Pulmonary artery endothelial cell (primary cell): ENCODE measurements around the gene HAP1. TPM values are rescaled to one million over a fixed set of nuclear protein-coding genes. Genes with fewer than 3 reads are reported as not detected.

Experiments
- DNase-seq: peaks from one replicate; pipeline ENCODE4 v3.0.0-alpha.2; 2011; ENCODE audit warnings: low read depth, low spot score
- total RNA-seq: library from RNA; depleted of rRNA; stranded (reverse); fragments of >200 nt; gene quantifications from 2 replicates; pipeline ENCODE4 v1.2.3, GENCODE V29; 2014

Gene HAP1
- total RNA-seq, 1 donor from 2014 or later, result 0.07 TPM

DNA sequence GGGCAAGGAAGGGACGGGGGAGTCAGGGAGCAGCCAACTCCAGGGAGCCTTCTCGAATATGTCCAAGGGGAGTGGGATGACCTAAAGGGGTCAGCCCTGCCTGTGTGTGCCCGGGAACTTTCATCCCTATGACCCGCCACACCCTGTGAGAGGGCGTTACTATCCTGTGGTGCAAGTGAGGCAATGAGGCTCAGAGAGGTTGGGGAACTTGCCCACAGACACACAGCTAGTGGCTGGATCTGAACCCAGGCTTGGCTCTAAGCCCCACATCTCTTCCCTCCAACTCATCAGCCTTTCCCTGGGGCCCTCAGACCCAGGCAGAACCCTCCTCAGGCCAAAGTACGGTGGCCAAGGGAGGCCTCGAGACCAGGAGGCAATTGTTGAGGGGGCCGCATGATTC is 28.9 kb upstream of the HAP1 start:
- no peak for DNase-seq

DNA sequence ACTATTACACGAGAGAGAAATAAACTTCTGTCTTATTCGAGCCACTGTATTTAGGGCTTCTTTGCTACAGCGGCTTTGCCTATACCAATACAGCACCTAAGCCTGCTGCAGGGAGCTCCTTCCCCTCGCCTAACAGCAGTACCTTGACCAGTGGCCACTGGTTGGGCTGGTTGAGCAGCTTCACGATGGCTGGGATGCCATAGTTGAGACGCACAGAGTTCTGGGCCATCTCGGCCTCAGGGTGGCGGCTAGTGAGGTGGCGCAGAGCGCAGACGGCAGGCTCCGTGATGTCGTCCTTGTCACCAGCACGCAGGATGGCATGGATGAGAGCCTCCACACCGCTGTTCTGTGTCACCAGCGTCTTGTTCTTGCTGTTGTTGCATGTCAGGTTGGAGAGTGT is 28.4 kb upstream of the HAP1 start:
- no peak for DNase-seq

DNA sequence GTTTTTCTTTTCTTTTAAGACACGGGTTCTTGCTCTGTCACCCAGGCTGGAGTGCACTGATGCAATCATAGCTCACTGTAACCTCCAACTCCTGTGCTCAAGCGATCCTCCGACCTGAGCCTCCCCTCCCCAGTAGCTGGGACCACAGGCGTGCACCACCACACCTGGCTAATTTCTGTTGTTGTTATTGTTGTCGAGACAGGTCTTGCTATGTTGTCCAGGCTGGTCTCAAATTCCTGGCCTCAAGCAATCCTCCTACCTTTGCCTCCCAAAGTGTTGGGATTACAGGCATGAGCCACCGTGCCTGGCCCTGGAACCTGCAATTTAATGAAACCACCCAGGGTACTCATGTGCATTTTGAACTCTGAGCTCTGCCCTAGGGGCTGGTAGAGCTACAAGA is 27.9 kb upstream of the HAP1 start:
- no peak for DNase-seq

DNA sequence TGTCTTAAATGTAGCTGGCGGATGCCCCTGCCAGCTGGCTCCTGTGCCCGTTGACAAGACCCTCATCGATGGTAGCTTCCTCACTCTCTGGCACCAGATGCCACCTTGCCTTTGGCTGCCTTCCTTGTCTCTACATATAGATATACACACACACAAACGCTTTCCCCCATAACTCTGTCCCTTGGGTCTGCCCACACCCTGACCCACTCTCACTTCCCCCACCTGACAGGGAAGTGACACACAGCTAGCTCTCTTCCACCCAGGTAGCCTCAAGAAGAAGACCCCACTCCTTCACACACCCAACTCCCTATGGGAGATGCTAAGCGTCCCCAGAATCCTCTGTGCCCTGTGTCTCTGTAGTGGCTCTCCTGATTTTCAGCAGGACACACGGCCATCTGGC is 26.4 kb upstream of the HAP1 start:
- DNase-seq, result no peak

DNA sequence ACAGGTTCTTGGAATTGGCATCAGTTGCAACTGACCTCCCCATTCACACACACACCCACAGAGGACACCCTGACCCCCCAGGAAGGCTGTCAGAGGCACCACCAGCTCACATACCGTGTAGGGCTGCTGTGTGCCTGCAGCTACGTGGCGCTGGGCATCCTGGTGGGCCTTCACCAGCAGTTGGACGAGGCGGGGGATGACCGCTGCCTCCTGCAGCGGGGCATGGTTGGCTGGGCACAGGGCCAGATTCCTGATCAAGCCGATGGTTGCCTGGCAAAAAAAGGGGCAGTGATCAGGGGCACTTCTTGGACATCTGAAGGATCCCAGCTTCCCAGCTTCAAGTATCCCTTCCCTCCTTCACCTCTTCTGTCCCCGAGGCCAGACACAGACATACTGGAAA is 24.2 kb upstream of the HAP1 start:
- DNase-seq, result no peak

DNA sequence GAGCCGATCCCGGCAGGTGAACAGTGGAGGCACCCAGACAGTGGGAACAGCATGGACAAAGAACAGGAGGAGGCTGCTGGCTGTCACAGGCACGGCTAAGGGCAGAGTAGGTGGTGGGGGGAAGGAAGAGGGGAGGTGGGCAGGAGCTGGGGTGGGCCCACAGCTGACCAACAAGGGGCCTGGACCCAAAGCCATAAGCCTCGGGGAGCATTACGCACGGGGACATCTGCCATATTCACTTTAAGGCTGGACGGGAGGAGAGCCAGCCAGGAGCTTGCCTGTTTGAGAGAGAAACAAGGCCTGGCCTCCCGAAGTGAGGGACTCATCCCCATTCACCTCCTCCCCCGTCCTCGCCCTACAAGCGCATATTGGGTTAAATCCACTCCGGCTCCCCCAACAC is 19.6 kb upstream of the HAP1 start:
- no peak for DNase-seq

DNA sequence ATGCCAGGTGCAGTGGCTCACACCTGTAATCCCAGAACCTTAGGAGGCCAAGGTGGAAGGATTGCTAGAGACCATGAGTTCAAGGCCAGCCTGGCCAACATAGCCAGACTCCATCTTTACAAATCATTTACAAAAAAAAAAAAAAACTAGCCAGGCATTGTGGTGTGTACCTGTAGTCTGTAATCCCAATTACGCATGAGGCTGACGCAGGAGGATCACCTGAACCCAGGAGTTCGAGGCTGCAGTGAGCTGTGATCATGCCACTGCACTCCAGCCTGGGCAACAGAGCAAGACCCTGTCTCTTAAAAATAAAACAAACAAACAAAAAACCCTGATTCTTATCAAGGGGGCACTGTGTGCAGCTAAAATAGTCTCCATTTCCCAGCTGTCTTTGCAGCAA is 16.8 kb upstream of the HAP1 start:
- no peak for DNase-seq

DNA sequence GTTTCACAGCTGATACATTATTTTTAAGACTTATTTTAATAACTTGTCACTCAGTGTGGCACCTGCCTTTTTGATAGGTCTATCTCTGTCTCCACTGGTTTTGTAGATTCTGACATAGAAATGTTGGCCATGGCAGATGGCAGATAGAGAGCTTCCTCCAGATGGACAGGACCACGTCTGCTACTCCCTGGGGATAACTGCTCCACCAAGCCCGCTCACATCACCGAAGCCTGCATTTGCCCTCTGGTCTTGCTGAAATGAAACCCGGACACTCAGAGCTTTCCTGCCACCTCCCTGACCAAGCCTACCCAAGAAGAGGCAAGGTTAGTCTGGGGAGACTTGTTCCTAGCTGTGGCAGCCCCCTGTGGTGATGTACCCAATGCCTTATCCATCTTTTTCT is 16.4 kb upstream of the HAP1 start:
- no peak for DNase-seq

DNA sequence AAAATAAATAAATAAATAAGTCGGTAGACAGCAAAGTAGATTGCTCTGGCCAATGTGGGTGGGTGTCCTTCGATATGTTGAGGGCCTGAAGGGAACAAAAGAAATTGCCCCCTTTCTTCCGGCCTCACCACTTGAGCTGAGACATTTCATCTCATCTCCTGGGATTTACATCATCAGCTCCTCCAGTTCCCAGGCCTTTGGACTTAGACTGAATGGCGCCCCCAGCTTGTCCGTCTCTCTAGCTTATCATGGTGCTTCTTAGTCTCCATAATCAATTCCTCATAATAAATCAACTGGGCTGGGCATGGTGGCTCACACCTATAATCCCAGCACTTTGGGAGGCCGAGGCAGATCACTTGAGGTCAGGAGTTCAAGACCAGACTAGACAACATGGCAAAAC is 13.8 kb upstream of the HAP1 start:
- no peak for DNase-seq

DNA sequence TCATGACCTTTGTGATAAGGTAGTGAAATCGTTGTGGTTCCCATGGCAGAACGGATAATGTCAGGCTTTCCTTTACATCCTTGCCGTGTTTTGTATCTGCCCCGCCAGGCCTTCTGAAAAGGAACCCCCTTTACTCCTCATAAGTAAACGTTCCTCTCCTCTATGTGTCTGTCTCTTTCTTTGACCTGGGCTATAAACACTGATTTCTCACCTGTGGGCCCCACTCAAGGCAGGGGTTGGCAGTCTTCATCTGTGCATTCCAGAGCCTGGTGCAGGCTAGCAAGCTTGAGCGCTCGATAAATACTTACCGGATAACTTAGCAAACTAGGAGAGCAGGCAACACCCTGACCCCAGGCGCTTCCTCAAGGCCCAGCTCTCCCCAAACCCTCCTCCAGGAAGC is 7.3 kb upstream of the HAP1 start:
- DNase-seq, result no peak

DNA sequence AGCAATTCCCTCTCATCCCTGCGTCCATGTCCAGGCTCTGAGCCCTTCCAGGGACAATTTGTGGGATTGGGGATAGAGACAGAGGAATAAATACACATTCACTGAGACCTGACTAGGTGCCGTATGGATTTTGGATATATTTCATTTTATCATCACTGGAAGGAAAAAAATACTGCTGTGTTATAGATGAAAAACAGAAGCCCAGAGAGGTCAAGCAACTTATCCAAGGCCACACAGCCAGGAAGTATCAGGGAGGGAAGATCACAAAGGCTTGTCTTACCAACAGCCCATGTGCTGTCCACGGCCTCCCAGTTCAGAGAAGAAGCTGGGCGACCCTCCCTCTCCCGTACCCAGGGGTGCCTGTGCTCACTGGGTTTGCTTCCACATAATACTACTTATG is 6.1 kb upstream of the HAP1 start:
- DNase-seq, result no peak

DNA sequence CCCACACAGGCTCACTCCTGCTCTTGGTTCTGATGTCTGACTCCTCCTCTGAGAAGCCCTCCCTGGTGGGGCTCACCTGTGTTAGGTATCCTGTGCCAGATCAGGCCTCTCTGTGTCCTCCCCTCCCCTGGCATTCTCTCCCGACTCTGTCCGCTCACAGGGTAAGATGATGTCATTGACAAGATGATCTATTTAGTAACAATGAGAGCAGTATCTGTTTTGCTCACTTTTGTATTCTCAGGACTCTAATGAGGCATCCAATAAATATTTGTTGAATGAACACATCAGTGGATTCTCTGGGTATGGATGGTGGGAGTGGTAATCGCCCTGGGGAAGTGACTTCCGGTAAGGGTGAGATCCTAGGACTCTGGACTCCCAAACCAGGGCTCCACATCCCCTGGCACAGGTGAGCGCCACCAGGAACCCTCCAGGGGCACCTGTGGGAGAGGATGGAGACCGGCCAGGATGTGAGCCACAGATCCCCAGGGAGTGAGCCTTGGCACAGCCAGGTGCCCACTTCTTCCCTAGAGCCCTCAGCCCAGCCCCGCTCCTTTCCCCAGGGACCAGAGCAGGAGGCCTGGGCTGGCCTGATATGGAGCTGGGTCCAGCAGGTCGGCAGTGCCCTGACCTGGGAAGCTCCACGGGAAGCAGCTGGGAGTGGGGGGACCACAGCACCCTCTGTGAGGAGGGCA is 5.4 kb upstream of the HAP1 start:
- DNase-seq, result no peak

DNA sequence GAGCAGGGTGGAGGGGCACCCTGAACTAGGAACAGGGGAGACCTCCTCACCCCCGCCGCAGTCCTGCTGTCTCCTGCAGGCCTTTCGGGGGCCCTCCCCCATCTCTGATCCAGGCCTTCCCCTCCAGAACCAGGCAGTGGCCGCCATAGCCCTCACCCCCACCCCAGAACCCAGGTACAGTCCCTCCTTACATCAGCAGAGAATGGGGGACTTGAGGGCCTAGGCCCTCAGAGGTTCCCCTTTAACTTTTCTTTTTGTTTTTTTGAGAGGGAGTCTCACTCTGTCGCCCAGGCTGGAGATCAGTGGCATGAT is 4.3 kb upstream of the HAP1 start:
- no peak for DNase-seq

DNA sequence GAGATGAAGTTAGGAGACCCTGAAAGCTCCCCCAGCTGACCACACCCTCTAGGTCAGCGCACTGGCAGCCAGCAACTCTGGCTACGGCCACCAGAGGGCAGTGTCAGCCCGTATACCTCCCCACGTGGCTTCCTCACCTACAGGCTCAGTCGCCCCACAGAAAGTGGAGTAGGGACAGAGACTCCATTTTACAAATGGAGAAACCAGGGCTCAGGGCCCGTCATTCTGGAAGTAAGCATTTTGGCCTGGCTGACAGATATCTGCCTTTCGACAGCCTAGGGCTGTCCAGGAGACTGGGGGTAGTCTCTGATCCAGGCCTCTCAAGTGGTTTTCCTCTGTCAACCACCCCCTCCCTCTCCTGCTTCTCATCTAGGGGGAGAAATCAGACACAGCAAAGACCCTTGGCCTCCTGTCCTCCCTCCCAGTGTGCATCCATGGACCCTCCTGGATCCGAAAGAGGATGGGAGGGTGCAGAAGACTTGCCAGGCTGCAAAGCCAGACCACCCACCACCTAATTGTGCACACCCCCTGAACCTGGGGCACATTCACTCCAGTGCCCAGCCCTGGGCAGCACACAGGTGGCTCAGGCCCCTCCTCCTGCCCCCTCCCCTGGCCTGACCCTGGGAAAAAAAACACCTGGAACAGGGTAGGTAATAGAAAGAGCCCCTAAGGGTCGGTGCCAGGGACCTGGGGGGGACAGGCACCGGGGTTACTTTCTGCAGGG is 3.8 kb upstream of the HAP1 start:
- peak; percentile 26 for DNase-seq

DNA sequence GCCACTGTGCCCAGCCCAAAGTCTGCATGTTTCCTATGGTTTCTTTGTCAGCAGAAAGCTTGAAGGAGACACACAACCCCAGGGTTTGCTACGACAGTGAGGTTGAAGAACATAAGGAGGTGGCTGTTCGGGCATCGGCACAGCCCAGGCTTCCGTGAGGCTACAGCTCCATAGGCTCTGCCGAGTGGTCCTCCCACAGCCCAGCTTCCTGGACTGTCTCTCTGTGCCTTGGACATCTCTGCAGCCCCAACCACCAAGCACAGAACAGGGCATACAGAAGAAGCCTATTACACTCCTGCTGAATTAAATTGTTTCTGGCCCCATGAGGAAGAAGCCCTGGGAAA is 3.2 kb upstream of the HAP1 start:
- no peak for DNase-seq

DNA sequence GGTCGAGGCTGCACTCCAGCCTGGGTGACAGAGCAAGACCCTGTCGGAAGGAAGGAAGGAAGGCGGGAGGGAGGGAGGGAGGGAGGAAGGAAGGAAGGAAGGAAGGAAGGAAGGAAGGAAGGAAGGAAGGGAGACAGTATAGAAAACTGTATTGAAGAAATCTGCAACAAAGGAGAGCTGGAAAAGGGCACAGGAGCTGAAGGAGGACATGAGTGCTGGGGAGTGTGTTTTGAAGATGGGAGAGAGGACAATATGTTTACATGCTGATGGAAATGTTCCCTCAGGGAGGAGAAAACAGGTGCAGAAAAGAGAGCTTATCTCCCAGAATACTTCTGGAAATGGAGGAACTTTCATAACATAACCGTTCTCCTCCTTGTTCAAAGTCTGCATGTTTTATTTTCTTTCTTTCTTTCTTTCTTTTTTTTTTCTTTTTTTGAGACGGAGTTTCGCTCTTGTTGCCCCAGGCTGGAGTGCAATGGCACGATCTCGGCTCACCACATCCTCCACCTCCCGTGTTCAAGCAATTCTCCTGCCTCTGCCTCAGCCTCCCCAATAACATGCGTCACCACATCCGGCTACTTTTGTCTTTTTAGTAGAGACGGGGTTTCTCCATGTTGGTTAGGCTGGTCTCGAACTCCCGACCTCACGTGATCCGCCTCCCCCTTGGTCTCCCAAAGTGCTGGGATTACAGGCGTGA is 2.7 kb upstream of the HAP1 start:
- DNase-seq, result no peak

DNA sequence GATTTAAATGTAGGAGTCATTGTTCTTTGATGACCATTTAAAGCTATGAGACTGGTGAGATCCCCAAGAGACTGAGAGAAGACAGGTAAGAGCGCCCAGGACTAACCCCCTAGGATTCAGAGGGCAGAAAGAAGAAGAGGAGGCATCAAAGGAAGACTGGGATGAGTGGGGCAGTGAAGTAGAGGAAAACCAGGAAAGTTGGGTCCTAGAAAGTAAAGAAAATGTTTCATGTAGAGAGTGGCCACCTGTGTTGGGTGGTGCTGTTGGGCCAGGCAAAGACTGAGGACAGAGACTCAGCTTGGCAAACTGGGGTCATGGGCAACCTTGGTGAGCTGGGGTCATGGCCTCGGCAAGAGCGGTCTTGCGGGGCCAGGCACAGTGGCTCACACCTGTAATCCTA is 1.3 kb upstream of the HAP1 start:
- no peak for DNase-seq

DNA sequence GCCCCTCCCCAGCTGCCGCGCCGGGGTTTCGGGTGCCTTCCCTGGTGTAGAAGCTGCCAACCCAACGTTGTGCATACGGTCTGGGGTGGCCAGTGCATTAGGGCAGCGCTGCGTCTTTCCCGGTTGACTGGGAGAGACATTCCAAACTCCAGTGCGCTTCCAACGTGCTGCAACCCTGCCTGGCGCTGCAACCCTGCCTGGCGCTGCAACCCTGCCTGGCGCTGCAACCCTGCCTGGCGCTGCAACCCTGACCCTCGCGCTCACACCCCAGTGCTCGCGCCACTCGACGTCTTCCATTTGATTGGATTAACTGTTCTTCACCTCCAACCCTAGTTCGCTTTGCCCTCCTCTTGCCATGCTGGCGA is 488 bp upstream of the HAP1 start:
- no peak for DNase-seq

DNA sequence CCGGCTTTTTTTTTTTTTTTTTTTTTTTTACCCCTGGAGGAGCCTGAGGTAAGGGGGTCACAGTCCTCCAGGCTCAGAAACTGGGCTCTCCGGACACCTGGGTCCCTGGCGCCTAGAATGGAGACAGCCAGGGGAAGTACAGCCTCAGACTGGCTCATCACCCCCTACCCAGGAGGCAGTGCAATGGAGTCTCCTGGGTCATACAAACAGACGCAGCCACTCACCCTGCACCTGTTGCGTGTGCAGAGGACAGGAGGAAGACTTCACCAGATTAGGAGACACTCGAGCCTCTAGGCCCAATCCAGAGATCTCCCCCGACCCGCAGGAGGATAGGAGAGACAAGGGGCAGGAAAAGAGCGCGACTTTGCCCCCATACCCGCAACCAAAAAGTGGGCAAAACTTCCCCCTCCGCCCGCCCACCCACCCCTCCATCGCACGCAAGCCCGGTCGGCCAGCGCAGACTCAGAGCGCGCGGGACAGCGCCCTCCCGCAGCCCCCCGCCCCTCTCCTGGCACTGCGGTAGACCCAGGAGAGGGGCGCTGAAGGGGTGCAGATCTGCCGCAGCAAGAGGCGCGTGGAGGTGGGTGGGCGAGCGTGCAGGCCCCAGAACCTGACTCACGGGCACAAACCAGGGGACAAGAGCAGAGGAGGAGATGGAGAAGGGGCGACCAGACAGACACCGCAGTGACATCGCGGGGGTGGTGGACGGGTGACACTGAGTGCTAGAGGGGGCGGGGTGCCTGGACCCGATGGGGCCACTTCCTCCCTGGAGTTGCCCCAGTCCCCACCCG is 900 bp downstream of the HAP1 start:
- no peak for DNase-seq

DNA sequence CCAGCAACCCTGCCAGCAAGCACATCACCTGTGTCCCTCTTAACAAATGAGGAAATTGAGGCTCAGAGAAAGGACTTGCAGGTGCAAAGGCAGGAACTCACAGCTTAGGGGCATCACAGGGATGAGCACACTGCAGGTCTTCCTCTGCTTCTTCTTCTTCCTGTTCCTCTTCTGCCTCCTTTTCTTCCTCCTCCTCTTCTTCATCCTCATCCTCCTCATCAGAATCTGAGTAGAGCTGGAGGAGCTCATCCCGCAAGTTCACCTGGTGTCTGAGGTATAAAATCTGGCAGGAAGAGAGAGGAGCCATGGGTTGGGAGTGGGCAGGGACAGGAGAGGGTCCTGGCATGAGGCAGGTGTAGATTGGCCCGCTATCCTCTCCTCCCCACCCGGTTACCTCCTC is 2.6 kb downstream of the HAP1 start:
- DNase-seq, result no peak

DNA sequence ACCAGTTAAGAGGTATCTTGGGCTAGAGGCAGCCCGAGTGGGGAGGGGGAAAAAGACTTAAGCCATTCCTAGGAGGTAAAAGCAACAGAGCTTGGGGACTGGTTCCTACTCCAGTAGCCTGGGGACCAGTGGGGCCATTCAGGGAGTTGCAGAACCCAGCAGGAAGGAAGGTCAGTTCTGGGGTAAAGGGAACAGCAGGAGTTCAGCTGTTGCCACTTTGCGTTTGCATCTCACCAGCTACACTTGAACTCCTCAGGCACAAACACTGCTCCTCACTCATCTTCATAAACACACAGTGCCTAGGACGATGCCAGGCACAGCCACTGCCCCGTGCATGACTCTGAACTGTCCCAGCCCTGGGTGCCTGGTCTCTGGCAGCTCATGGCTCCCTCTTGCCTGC is 4.0 kb downstream of the HAP1 start:
- no peak for DNase-seq

DNA sequence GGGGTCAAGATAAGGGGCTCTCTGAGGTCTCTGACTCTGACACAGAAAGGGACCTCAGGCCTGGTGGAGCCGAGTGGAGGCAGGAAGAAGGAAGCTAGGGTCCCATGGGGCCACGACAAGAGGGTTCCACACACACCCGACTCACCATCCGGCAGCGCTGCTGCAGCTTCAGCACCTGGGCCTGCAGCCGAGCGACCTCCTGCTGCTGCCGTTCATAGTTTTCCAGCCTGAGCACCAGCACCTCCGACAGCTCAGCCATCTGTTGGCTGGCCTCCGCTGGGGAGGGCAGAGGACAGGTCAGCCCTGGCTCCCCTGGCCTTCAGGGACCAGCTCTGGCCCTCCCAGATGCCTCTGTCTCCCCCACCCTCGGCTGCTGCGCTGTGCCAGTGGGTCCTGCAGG is 6.4 kb downstream of the HAP1 start:
- no peak for DNase-seq

DNA sequence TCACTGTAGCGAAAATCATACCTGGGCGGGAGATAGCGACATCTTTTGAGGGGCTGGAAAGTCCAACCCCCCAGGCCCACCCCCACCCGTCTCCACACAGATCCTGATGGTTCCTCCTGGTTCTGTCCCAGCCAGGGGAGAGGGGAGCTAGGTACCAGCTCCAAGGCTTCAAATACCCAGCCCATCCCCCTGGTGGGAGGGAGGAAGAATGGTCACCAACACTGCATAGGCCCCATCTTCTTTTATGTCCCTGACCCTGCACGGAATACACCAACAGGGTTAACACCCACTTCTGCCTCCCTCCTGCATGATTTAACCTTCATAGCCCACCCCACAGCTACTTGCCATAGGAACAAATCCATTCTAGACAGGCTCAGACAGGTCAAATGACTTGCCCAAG is 9.3 kb downstream of the HAP1 start:
- no peak for DNase-seq
